BLaER1 treated with 17β-estradiol and CSF1 and Interleukin-3, amounts not matched to agents 10 nM and 100 nM (cell line): ENCODE measurements around the gene C4orf36.
A peak's percentile ranks its signal among the peaks of the same experiment; 100 is the strongest.

Experiments used
- H3K27ac ChIP-seq, 11 experiments: shearing (Covaris generic); formaldehyde crosslinking; 2 replicates each; pipeline ENCODE4 v1.8.1; 2022
- H3K27me3 ChIP-seq, 11 experiments: shearing (Covaris generic); formaldehyde crosslinking; 2 replicates each; pipeline ENCODE4 v1.8.1; 2022
- H3K36me3 ChIP-seq, 11 experiments: shearing (Covaris generic); formaldehyde crosslinking; 2 replicates each; pipeline ENCODE4 v1.8.1; 2022
- H3K4me1 ChIP-seq, 10 experiments: shearing (Covaris generic); formaldehyde crosslinking; 2 replicates each; pipeline ENCODE4 v1.8.1; 2022
- H3K4me2 ChIP-seq, 11 experiments: shearing (Covaris generic); formaldehyde crosslinking; 2 replicates each; pipeline ENCODE4 v1.8.1; 2022
- H3K4me3 ChIP-seq, 10 experiments: shearing (Covaris generic); formaldehyde crosslinking; 2 replicates each; pipeline ENCODE4 v1.8.1; 2022
- H3K9ac ChIP-seq, 11 experiments: shearing (Covaris generic); formaldehyde crosslinking; 2 replicates each; pipeline ENCODE4 v1.8.1; 2022
- H3K9me3 ChIP-seq, 11 experiments: shearing (Covaris generic); formaldehyde crosslinking; replicated peaks in 1 of 11; 2 replicates each; pipeline ENCODE4 v1.8.1; 2022
- H4K20me1 ChIP-seq, 11 experiments: shearing (Covaris generic); formaldehyde crosslinking; 2 replicates each; pipeline ENCODE4 v1.8.1; 2022
- Cebpa-rat ChIP-seq, 11 experiments: shearing (Covaris generic); IDR thresholded peaks; 2 replicates each; pipeline ENCODE4 v1.8.1; 2022

C4orf36 gene, protein sequence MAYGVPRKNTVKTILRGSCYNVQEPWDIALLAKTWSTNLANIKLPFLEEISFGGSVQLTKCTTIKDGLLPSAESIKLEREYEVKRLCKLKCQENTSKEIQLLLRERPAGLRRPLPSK

DNA sequence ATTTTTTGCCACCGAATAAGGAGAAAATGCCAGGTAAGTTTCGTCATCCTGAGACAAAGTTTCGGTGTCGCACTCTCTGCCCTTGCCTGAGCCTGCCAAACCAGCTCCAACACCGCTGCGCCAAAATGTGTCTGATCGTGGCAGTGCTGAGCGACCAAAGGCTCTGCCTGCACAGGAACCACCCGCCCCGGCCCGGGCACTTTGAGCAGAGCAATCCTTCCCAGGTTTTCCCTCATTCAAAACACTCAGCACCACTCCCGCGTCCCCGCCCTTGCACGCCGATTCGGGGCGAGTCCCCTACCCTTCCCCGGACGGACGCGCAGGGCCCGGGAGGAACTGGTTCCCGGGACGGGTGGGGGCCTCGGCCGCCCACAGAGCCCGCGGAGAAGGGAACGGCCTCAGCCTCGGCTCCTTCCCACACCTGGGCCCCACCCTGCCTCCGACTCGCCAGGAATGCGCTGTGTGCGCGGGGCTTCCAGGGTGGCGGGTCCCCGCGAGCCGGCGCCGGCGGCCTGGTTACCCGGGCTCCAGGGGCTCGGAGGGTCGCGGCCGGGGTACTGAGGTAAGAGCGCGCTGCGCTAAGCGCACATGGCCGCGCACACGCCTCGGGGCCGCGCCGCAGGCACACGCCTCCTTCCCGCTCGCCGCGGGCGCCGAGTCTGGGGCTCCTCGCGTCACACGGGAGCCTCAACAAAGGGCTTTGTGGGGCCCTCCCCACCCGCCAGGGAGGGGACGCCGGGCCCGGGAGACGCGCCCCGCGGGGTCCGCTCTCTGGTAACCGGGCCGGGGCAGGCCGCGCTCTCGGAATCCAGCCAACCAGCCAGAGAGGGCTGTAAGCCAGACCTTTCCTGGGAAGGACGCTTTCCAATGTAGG, at the start of gene C4orf36:
Gene C4orf36 (minus strand): TSS at position 661 of the 874 bp plus-strand sequence. CDS start 902 bp downstream, outside the sequence.
- Histone ChIP-seq H3K9me3 (no peaks in the 10 kb centered on the region), H3K4me2 (peak within 1 kb of the TSS; percentile 82 to 99 (median 96)), H3K27me3 (peaks cover 0 to 14% (median 0%) of the 10 kb centered on the region in 11 experiments; a peak in 7 of 22 replicates), H3K4me1 (peaks cover 3 to 17% (median 6%) of the 10 kb centered on the region in 10 experiments; a peak in 9 of 20 replicates), H4K20me1 (no peaks in the 10 kb centered on the region), H3K36me3 (peaks cover 0 to 8% (median 0%) of the 10 kb centered on the region in 11 experiments; a peak in 2 of 22 replicates), H3K27ac (peak within 1 kb of the TSS; percentile 15 to 81 (median 72); a peak in 21 of 22 replicates), H3K9ac (peak within 1 kb of the TSS; percentile 74 to 85 (median 81)), H3K4me3 (peak within 1 kb of the TSS; percentile 69 to 83 (median 76))
- no peak for TF ChIP-seq Cebpa-rat (IDR thresholded peaks at IDR 0.05)

DNA sequence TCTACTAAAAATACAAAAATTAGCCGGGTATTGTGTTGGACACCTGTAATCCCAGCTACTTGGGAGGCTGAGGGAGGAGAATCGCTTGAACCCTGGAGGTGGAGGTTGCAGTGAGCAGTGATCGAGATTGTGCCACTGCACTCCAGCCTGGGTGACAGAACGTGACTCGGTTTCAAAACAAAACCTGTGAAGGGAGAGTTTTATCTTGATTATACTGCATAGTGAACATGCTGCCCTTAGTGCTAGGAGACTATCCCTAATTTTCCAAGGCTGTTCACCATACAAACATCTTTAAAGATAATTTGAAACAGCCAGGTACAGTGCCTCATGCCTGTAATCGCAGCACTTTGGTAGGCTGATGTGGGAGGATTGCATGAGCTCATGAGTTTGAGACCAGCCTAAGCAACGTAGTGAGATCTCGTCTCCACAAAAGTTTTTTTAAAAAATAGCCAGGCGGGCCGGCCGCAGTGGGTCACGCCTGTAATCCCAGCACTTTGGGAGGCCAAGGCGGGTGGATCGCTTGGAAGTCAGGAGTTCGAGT, 48.8 kb upstream of the C4orf36 start:
- peaks cover 80 to 88% (median 83%) of the 10 kb centered on the region in 10 experiments for H3K4me1 ChIP-seq
- H4K20me1 ChIP-seq = peaks cover 0 to 36% (median 0%) of the 10 kb centered on the region in 11 experiments; a peak in 8 of 22 replicates
- H3K4me2 ChIP-seq = peak overlapping the region; percentile 79 to 97 (median 92)

DNA sequence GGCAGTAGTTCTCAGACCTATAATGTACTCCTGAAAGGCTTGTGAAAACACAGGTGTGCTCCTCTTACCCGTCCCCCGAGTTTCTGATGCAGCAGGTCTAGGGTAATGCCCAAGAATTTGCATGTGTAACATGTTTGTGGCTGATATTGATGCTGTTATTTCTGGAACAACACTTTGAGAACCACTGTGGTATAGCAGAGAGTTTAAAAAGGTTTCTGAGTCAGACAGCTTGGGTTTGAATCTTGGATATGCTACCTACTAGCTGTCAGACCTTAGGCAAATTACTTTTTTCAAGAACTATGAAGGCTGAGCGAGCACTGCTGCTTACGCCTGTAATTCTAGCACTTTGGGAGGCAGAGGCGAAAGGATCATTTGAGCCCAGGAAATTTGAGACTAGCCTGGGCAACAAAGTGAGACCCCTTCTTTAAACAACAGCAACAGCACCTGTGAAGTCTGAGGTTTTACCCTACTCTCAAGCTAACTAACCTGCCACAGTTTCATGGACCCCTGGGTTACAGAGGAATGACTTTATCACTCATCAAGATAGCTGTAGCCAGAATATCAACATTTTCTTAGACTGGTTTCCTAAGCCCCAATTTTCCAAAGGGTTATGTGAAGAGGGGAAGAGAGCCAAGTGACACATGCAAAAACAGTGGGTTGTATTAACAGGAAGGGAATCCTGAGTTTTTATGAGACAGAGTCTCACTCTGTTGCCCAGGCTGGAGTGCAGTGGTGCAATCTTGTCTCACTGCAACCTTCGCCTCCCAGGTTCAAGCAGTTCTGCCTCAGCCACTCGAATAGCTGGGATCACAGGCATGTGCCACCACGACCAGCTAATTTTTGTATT, 47.7 kb upstream of the C4orf36 start:
- H3K9ac ChIP-seq = peak overlapping the region; percentile 87 to 98 (median 93)
- peaks cover 70 to 78% (median 72%) of the 10 kb centered on the region in 10 experiments for H3K4me1 ChIP-seq
- peak overlapping the region; percentile 79 to 97 (median 92) for H3K4me2 ChIP-seq
- H3K9me3 ChIP-seq = no peaks in the 10 kb centered on the region
- peaks cover 0 to 26% (median 0%) of the 10 kb centered on the region in 11 experiments; a peak in 8 of 22 replicates for H4K20me1 ChIP-seq
- TF ChIP-seq Cebpa-rat (IDR thresholded peaks at IDR 0.05) = no peak
- peak overlapping the region; percentile 80 to 98 (median 92) for H3K4me3 ChIP-seq
- no peaks in the 10 kb centered on the region for H3K27me3 ChIP-seq
- peak overlapping the region; percentile 79 to 94 (median 91) for H3K27ac ChIP-seq
- H3K36me3 ChIP-seq = peaks cover 0 to 15% (median 0%) of the 10 kb centered on the region in 11 experiments; a peak in 4 of 22 replicates

More for the DNA sequence above, 48.8 kb upstream of the C4orf36 start:
- peak overlapping the region in 1 of 10 experiments; percentile 95; a peak in 1 of 20 replicates for H3K4me3 ChIP-seq
- H3K27me3 ChIP-seq = no peaks in the 10 kb centered on the region
- H3K27ac ChIP-seq = peak overlapping the region; percentile 79 to 94 (median 91); a peak in 20 of 22 replicates
- no peak for TF ChIP-seq Cebpa-rat (IDR thresholded peaks at IDR 0.05)
- H3K9ac ChIP-seq = peak overlapping the region in 10 of 11 experiments; percentile 87 to 98 (median 92); a peak in 16 of 22 replicates
- peaks cover 0 to 15% (median 0%) of the 10 kb centered on the region in 11 experiments; a peak in 4 of 22 replicates for H3K36me3 ChIP-seq
- H3K9me3 ChIP-seq = no peaks in the 10 kb centered on the region

DNA sequence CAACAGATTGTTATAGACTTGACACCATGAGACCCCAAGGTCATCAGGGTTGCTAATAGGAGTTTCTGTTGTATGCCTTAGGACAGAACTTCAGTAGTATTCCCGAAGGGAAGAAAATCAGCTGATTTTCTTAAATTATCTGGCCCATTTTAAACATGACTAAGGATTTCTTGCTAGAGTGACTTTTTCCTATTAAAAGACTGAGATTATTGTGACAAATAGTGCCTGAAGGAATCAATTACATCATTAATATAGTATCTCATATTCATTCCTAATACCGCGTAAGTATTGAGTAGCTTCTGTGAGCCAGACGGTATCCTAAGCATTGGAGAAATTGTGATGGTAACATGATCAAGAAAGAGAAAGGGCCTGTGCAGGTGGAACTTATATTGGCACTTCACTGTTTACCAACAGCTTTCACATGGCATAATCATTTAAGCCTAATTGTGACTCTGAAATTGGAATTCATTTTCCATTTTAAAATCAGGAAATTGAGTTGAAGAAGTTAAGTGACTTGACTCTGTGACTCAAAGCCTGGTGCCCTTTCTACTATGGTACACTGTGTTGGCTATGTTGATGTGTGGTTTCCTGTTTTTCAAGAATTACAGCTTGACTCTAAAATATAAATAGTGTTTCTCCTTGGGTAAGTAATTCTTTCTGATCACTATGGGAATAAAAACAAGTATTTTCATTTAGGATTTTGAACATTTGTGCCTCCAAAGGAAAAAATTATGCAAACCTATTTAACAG, 46.7 kb upstream of the C4orf36 start:
- Histone ChIP-seq H3K27ac (peak overlapping the region; percentile 79 to 94 (median 91)), H4K20me1 (peaks cover 0 to 20% (median 0%) of the 10 kb centered on the region in 11 experiments; a peak in 7 of 22 replicates), H3K27me3 (no peaks in the 10 kb centered on the region), H3K4me3 (peak overlapping the region; percentile 80 to 98 (median 92)), H3K4me1 (peaks cover 62 to 68% (median 65%) of the 10 kb centered on the region in 10 experiments), H3K36me3 (peaks cover 0 to 15% (median 0%) of the 10 kb centered on the region in 11 experiments; a peak in 4 of 22 replicates), H3K9me3 (no peaks in the 10 kb centered on the region), H3K4me2 (peak overlapping the region; percentile 79 to 97 (median 92)), H3K9ac (peak overlapping the region; percentile 87 to 98 (median 93))
- TF ChIP-seq Cebpa-rat (IDR thresholded peaks at IDR 0.05) = no peak

DNA sequence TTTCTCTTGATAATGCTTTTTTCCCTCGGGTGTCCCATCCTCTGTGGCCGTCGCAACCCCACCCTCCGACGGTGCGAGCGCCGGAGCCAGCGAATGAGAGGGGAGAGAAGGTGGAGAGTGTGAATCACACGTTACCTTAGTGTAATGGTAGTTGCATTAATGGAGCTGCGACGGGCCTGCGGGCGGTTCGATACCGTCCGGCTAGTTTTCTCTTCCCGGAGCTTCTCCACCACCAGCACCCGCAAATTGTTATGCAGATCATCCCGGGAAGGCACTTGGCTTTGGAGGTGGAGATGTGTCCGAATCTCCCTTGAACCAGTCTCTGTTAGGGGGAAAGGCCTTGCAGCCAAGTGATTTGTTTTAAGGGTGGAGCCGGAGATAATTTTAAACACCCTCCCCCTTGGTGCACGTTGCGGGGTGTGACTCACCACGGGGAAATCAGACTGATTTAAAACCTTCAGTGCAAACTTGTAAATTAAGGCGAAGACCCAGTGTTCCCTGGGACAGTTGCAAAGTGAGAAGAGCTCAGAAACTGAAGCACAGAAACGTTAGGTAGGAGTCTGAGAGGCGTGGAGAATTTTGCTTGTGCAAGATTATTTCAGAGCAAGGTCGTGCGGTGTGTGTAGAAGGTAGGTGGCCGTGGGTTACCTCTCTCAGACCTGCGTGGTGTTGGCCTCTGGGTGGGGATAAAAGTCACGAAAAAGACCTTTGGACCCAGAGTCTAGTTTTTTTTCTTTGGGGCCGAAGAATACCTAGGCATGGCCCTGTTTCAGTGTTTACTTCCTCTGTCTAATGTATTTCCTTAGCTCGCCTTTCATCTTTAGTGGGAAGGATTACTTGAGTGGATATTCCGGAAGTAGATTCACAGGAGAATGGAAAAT, 43.9 kb upstream of the C4orf36 start:
- peak overlapping the region; percentile 79 to 97 (median 92) for H3K4me2 ChIP-seq
- no peaks in the 10 kb centered on the region for H3K9me3 ChIP-seq
- peak overlapping the region; percentile 88 to 94 (median 91) for H3K27ac ChIP-seq
- peaks cover 4 to 13% (median 6%) of the 10 kb centered on the region in 11 experiments; a peak in 17 of 22 replicates for H3K36me3 ChIP-seq
- peaks cover 0 to 9% (median 0%) of the 10 kb centered on the region in 11 experiments; a peak in 6 of 22 replicates for H4K20me1 ChIP-seq
- H3K9ac ChIP-seq = peak overlapping the region; percentile 87 to 98 (median 93)
- no peak for TF ChIP-seq Cebpa-rat (IDR thresholded peaks at IDR 0.05)
- peaks cover 45 to 55% (median 48%) of the 10 kb centered on the region in 10 experiments for H3K4me1 ChIP-seq
- H3K4me3 ChIP-seq = peak overlapping the region; percentile 80 to 98 (median 92)
- no peaks in the 10 kb centered on the region for H3K27me3 ChIP-seq

DNA sequence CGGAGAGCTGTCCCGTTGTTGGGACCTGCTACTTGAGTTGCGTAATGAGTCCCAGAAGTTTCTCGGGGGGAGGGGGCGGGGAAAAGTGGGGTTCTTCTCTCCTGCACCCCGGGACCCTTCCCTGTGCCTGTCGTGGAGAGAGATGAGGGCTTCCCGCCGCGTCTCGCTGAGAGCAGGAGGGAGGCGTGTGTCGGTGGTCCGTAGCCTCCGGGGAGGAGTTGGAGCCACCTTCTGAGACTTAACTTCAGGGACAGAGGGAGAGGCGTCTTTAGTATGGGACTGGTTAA, 43.3 kb upstream of the C4orf36 start:
- H3K36me3 ChIP-seq = peaks cover 9 to 19% (median 12%) of the 10 kb centered on the region in 11 experiments; a peak in 18 of 22 replicates
- H3K4me3 ChIP-seq = peak overlapping the region; percentile 80 to 98 (median 92)
- no peaks in the 10 kb centered on the region for H3K27me3 ChIP-seq
- H3K9ac ChIP-seq = peak overlapping the region; percentile 87 to 98 (median 93)
- H3K4me2 ChIP-seq = peak overlapping the region; percentile 79 to 97 (median 92)
- peaks cover 0 to 8% (median 0%) of the 10 kb centered on the region in 11 experiments; a peak in 6 of 22 replicates for H4K20me1 ChIP-seq
- peaks cover 39 to 53% (median 44%) of the 10 kb centered on the region in 10 experiments for H3K4me1 ChIP-seq
- no peaks in the 10 kb centered on the region for H3K9me3 ChIP-seq
- TF ChIP-seq Cebpa-rat (IDR thresholded peaks at IDR 0.05) = no peak
- H3K27ac ChIP-seq = peak overlapping the region; percentile 88 to 94 (median 91)
